Measurements from ENCODE around the gene TECPR1. TPM values are rescaled to one million over a fixed set of nuclear protein-coding genes. Genes with fewer than 3 reads are reported as not detected.

The TECPR1 gene
- total RNA-seq, 4 donors from 2014 or later = 33.8 to 74.1 (median 44.1) TPM

- DNase-seq = peak in 1 of 3 donors; percentile 41
- no peak for TF ChIP-seq POLR2A (IDR thresholded peaks at IDR 0.05)
- TF ChIP-seq, protein P1, sequence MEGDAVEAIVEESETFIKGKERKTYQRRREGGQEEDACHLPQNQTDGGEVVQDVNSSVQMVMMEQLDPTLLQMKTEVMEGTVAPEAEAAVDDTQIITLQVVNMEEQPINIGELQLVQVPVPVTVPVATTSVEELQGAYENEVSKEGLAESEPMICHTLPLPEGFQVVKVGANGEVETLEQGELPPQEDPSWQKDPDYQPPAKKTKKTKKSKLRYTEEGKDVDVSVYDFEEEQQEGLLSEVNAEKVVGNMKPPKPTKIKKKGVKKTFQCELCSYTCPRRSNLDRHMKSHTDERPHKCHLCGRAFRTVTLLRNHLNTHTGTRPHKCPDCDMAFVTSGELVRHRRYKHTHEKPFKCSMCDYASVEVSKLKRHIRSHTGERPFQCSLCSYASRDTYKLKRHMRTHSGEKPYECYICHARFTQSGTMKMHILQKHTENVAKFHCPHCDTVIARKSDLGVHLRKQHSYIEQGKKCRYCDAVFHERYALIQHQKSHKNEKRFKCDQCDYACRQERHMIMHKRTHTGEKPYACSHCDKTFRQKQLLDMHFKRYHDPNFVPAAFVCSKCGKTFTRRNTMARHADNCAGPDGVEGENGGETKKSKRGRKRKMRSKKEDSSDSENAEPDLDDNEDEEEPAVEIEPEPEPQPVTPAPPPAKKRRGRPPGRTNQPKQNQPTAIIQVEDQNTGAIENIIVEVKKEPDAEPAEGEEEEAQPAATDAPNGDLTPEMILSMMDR (IDR thresholded peaks at IDR 0.05) = no peak
- no peaks in the 10 kb centered on the region for H3K27me3 ChIP-seq
- H3K27ac ChIP-seq = no peak overlapping the region
- H3K36me3 ChIP-seq = peaks cover 0 to 21% (median 0%) of the 10 kb centered on the region in 3 donors
- H3K4me1 ChIP-seq = peaks cover 0 to 14% (median 5%) of the 10 kb centered on the region in 4 donors
- H3K9me3 ChIP-seq = no peaks in the 10 kb centered on the region
- H3K4me3 ChIP-seq = no peak overlapping the region
Observed at GRCh38 chr7:98215561-98216495, 36.2 kb downstream of the TECPR1 start.

DNA sequence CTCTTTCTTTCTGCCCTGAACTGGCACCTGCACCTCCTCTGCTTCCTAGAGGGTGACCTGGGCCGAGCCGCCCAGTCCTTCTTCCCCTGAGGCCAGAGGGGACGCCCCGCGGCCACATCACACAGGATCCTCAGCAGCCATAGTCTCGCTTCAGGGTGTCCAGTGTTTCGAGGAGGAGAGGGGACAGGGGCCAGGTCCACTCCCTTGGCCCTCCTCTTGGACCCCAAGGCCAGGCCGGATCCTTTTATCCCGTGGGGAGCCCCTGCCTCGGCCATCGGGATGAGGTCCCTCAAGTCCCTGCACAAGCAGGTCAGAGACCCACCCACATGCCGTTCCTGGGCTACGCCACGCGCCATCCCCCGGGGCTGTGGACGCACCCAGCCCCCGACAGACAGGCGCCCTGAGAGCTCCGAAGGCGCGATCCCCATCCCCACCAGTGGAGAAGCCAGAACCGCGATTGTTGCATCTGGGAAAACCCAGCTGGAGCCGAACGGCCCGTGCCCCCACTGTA is 37.2 kb downstream of the TECPR1 start:
- no peak overlapping the region for H3K27ac ChIP-seq
- H3K4me1 ChIP-seq = peaks cover 0 to 19% (median 8%) of the 10 kb centered on the region in 4 donors
- H3K4me3 ChIP-seq = no peak overlapping the region
- TF ChIP-seq, protein P1 (IDR thresholded peaks at IDR 0.05) = no peak
- TF ChIP-seq POLR2A (IDR thresholded peaks at IDR 0.05) = no peak
- no peaks in the 10 kb centered on the region for H3K27me3 ChIP-seq
- peak in 1 of 3 donors; percentile 45 for DNase-seq
- no peaks in the 10 kb centered on the region for H3K9me3 ChIP-seq
- peaks cover 0 to 17% (median 0%) of the 10 kb centered on the region in 3 donors for H3K36me3 ChIP-seq

DNA sequence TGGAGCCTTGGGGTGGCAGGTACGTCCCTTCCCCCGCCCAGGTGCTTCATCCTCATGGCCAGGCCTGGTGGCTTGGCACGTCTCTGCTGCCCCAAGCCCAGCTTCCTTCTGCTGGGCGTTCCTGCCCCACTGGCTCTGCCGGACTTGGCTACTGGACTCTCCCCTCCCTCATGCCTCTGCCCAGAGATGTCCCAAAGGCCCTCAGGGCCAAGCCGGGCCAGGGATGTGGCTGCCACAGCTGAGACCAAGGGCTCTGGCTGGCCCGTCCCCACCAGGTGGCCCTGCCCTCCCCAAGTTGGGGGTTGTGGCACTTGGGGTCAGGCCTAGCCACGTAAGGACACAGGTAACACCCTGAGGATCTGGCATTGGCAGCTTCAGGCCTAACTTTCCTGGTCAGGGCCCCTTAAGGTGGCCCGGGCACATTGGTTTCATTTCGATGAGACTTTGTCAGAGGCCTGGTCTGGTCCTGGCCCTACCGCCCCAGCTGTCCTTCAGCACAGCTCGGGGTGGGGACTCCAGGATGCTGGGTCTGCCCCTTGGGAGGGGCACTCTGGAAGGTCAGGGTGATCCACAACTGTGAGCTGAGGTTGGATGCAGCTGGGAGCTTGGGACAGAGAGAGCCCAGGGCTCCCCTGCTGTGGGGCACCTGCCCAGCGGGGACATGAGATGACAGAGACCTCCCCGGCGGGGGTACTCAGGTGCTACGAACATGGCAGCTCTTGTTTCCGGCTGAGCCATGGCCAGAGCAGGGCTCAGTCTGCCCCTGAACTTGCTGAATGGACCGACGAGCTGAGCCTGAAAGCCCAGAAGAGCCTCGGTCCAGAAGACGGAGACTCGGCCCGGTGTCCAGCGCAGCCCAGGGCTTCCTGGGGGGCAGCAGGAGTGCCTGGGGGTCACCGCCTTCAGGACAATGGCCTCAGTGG is 37.9 kb downstream of the TECPR1 start:
- peak in 2 of 3 donors; percentile 44 to 48 for DNase-seq
- no peak for TF ChIP-seq POLR2A (IDR thresholded peaks at IDR 0.05)
- TF ChIP-seq, protein P1 (IDR thresholded peaks at IDR 0.05) = no peak
- Histone ChIP-seq H3K4me1 (peaks cover 0 to 19% (median 8%) of the 10 kb centered on the region in 4 donors), H3K36me3 (peaks cover 0 to 11% (median 0%) of the 10 kb centered on the region in 3 donors), H3K27ac (no peak overlapping the region), H3K27me3 (no peaks in the 10 kb centered on the region), H3K4me3 (no peak overlapping the region), H3K9me3 (no peaks in the 10 kb centered on the region)

GRCh38 chr7:98213296-98213887 is 38.6 kb downstream of the TECPR1 start:
- Histone ChIP-seq H3K4me1 (peaks cover 0 to 18% (median 8%) of the 10 kb centered on the region in 4 donors), H3K27ac (no peak overlapping the region), H3K36me3 (peaks cover 0 to 11% (median 0%) of the 10 kb centered on the region in 3 donors), H3K9me3 (no peaks in the 10 kb centered on the region), H3K27me3 (no peaks in the 10 kb centered on the region), H3K4me3 (no peak overlapping the region)
- no peak for TF ChIP-seq POLR2A (IDR thresholded peaks at IDR 0.05)
- TF ChIP-seq, protein P1 (IDR thresholded peaks at IDR 0.05) = no peak
- DNase-seq = peak in 1 of 3 donors; percentile 26
